Stimulated activated CD4-positive, alpha-beta T cell treated with anti-CD3 and anti-CD28 coated beads, TNF-alpha, amount 100 ng/mL, for 1 hour (primary cell): ENCODE data around the gene CDKN2AIP.

ENCODE experiments used
- DNase-seq, 3 donors: peaks; one replicate each; pipeline ENCODE4 v3.0.0-alpha.2; 2020; ENCODE audit warnings: low read depth in 3 of 3, low spot score in 1 of 3

CDKN2AIP gene

GRCh38 chr4:183492791-183493222, 48.4 kb downstream of the CDKN2AIP start:
- no peak for DNase-seq

- no peak for DNase-seq
Measured at GRCh38 chr4:183493246-183493645, 48.8 kb downstream of the CDKN2AIP start.

GRCh38 chr4:183495184-183495583, 50.7 kb downstream of the CDKN2AIP start:
- DNase-seq = no peak
